ENCODE results near the gene APP. TPM values are rescaled to one million over a fixed set of nuclear protein-coding genes. Genes with fewer than 3 reads are reported as not detected.

APP gene
- total RNA-seq, 1 donor from 2014 or later, result 45.9 TPM

DNA sequence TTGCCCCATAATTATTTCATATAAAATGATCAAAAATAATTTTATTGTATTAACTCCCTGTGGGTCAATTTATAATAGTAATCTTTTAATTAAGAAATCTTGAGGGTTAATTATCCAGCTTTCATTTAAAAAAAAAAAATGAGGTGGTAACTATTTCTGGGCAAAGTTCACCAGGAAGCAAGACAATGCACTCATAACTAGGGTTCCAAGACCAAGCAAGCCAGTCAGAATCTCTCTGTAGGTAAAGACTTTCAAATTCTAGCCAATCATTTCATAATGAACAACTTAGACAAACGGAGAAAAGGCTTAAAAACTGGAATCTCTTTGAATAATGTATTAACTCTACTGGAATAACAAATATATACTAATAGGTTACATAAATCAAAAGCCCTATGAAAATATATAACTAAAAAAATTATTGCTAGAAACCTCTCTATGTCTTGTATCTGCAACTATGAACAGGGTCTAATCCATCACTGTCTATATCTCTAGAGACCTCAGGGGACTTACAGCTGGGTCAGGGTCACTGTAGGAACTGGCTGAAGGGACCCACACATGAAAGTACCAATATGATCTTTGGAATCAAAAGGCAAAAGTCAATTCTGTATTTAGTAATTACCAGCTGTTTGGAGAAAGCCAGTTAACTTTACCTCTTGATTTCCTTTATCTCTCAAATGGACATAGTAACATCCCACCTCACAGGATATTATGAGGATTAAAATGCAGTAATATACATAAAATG, 43.3 kb downstream of the APP start:
- intact Hi-C loops (cut with micrococcal nuclease), result no loop called here

- intact Hi-C loops (cut with micrococcal nuclease), result no loop called here
These were observed 44.4 kb downstream of the APP start for GRCh38 chr21:26126168-26126553.

DNA sequence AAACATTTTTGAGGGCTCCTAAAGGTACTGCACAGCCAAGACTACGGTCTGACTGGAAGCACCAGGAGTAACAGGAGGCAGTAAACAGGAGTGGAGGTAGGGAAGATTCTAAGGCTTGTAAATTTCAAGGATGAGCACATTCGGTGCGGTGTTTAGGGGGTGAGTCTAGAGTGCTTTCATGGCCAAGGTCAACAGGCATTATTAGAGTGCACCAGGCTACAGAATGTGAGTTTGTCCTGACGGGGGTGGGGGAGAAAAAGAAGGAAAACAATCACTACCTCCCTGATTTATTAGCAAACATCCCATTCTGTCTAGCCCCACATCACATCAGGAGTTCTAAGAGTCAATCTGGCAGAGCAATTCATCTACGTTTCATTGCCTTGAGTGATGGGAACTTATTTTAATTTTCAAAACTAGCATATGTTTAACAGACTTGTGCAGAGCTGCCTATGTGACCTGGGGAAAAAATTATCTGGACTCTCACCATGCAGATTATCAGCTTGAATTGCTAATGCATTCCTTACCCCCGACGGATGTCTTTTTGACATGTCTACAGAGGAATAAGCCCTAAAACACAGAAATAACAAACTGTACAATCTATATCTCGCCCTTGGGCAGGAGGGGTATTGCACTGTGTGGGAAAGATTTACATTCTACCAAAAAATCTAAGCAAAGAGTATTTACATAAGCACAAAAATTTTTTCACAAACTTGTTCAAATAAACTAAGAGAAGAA, 45.0 kb downstream of the APP start:
- intact Hi-C loops (cut with micrococcal nuclease), result no loop called here

DNA sequence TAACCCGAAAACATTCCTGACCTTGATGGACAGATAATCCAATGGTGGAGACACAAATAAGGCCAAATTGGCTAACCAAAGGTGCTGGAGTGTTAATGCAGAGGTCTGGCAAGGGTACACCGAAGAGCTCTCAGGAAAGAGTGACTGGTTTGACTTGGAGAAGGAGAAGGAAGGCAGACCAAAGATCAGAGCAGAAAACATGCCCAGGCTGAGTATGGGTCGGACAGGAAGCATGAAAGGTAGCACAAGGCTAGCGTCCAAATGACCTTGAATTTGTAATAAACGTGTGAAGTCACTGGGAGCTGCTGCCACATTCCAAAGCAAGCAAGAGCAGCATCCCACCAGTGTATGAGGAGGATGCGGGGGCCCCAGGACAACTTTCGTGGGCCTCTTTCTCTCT, 45.7 kb downstream of the APP start:
- intact Hi-C loops (cut with micrococcal nuclease), result loop anchor here (5.0 kb wide), 1 partner anchor 53 kb away; no protein-coding TSS in a partner anchor

GRCh38 chr21:26124421-26124833, 46.1 kb downstream of the APP start:
- intact Hi-C loops (cut with micrococcal nuclease), result loop anchor here (5.0 kb wide), 1 partner anchor 52 kb away; no protein-coding TSS in a partner anchor

DNA sequence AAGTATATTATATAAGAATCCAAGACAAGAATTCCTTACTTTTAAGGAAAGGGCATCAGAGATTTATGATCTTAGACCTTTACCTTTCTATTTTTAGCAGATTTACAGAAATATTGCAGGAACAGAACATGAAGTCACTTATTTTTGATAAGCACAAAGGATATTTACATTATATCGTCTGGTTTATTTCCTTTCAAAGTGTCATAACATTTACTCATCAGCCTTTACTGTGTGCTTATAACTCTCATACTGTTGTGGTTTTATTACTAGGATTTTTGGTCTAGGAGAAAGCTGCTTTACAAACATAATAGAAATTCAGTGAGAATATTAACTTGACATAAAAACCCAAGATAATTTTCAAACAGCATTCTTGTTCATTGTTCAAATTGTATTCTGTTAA, 47.6 kb downstream of the APP start:
- intact Hi-C loops (cut with micrococcal nuclease), result loop anchor here (5.0 kb wide), 1 partner anchor 51 kb away; no protein-coding TSS in a partner anchor

GRCh38 chr21:26120828-26121227, 49.7 kb downstream of the APP start:
- intact Hi-C loops (cut with micrococcal nuclease), result loop anchor here (5.0 kb wide), 1 partner anchor 49 kb away; no protein-coding TSS in a partner anchor

- intact Hi-C loops (cut with micrococcal nuclease), result loop anchor here (5.0 kb wide), 1 partner anchor 48 kb away; no protein-coding TSS in a partner anchor
These were observed 50.7 kb downstream of the APP start for GRCh38 chr21:26119906-26120305.

GRCh38 chr21:26118938-26119540, 51.5 kb downstream of the APP start:
- intact Hi-C loops (cut with micrococcal nuclease), result no loop called here

- intact Hi-C loops (cut with micrococcal nuclease), result no loop called here
These were observed 52.6 kb downstream of the APP start for GRCh38 chr21:26117972-26118367.

DNA sequence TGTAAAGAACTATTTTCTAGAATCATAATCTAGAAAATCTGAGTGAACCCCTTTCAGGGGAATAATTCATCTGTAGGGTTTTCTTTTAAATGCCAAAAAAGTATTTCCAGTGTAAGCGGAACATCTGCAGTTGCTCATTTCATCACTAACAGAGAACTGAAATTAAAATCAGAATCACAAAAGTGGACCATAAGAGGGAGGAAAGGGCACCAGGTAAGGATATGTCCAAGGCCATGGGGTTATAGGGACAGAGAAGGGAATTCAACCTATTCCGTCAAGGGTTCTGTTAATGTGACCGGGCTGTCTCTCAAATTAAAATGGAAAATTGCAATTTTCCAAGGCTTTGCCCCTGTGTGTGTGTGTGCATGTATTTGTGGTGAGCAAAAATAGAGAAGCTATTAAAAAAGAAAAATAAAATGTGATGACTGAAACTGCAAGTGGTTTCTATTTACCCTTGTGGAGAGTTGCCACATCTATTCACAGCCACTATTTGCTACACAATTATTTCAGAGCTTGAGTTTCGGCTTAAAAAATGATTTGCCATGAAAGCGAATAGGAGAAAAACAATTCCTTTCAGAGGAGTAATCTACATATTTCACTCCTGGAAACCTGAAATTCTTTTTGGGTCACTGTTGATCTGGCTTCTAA, 53.1 kb downstream of the APP start:
- intact Hi-C loops (cut with micrococcal nuclease), result no loop called here

DNA sequence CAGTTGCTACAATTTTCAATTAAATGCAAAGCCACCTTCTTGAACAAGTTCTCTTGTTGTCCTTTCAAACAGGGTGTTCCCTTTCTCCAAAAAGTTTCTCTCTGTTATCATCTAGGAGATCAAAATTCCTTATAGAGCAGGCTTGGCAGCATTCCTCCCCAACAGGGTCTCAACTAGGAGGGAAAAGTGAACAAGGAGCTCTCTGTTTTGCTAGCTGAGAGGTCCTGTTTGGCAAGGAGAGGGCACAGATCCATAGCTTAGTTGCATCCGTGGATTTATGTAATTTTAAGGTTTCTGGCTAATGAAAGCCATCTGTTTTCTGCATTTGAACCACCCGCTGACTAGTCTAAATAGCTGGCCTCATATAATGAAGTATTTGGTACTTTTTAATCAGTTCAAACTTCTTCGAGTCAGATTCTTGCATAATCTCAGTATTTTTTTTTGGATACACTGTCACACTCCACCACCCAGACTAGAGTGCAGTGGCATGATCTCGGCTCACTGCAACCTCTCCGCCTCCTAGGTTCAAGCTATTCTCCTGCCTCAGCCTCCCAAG, 54.0 kb downstream of the APP start:
- intact Hi-C loops (cut with micrococcal nuclease), result no loop called here

GRCh38 chr21:26115899-26116298, 54.7 kb downstream of the APP start:
- intact Hi-C loops (cut with micrococcal nuclease), result no loop called here

- intact Hi-C loops (cut with micrococcal nuclease), result no loop called here
These were observed 55.3 kb downstream of the APP start for GRCh38 chr21:26115305-26115704.

- intact Hi-C loops (cut with micrococcal nuclease), result no loop called here
These were observed 57.6 kb downstream of the APP start for GRCh38 chr21:26112975-26113374.

DNA sequence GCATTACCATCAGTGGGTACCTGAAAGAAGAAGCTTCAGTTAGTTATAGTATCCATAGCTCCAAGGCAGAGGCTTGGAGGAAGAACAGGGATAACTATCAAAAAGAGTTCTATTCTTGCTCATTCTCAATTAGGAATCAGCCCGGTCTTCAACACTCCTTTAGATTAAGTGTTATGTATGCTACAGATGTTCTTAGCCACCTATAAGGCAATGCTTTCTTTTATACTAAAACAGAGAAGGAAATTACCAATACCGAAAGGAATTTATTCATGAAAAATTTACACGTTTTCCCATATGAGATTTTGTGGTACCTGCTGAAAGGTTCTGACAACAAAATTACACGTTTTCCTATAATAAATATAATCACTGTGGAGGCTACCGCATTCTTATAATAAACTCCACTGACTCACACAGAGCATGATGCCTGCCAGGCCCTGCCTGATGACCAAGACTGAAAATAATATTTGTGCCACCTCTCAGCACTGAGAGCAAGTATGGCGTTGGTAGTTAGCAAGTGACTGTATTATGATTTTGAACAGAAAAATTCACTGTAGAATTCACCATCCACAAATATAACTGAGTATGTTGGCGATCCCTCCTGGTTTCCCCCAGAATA, 58.3 kb downstream of the APP start:
- intact Hi-C loops (cut with micrococcal nuclease), result no loop called here

DNA sequence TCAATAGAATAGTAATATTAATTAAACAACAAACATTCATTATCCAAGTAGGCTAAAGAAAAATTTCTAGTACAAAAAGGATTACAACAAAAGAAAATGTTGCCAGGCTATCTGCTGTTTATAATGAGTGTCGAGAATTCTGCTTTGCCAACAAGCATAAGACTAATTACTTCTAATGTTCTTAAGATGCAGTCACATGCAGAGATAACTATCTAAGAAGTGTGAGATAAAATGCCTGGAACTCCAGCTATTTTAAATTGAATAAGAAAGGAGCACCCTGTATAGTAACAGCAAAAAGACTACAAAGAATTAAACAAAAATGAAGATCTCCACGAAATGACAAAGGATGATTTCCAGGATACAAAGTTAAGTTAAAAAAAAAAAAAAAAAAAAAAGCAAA, 59.9 kb downstream of the APP start:
- intact Hi-C loops (cut with micrococcal nuclease), result no loop called here

DNA sequence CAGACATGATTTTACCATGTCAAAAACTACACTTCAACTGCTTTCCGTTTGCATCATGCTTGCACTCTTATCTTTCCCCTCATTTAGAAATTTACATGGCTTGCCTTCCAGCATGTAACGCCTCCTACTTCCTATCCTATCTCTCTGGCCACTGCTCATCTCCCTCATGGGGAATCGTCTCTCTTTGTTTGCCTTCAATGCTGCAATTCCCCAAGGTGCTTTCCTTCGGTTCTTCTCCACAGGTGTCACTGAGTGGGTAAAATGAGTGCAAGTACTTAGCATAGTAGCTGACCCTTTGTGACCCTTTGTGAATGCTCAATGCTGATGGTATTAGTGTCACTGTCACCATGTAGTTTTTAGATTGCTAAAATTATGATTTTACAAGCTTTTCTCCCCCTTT, 63.1 kb downstream of the APP start:
- intact Hi-C loops (cut with micrococcal nuclease), result no loop called here

GRCh38 chr21:26106562-26106961, 64.0 kb downstream of the APP start:
- intact Hi-C loops (cut with micrococcal nuclease), result no loop called here

DNA sequence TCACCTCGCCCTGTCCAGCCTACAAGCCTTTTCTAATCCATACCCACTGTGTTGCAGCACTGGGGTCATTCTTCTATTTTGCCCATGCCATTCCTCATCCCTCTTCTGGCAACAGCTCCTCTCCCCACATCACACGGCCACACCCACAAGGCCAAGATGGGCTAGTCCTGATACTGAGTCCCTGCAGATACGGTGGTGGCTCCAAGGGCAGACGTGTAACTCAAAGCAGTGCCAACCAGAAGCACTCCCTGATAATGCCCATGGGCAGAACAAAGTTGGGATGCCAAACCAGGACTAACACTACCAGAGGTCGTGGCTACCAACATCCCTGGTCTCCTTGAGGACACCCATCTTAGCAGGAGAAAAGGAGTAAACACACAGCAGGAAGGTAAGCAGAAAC, 64.8 kb downstream of the APP start:
- intact Hi-C loops (cut with micrococcal nuclease), result no loop called here

DNA sequence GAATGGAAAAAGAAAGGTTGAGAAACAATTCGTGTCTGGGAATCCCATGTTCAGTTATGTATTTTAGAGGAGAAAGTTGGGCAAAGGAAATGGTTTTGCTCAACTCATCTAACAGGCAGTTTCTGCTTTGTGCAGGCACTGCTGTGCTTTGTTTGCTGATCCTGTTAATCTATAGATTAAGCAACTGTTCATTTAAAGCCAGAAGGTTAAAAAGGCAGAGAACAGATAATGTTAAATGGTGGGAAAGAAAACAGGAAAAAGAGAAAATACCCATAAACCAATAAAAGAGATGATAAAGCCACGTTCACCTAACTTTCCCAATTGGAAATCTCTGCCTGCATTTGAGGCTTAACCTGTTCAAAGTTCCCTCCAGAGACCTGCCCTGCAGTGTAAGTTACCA, 70.0 kb downstream of the APP start:
- intact Hi-C loops (cut with micrococcal nuclease), result no loop called here
